ENCODE measurements around the gene CSNK1G2. TPM values are rescaled to one million over a fixed set of nuclear protein-coding genes. Genes with fewer than 3 reads are reported as not detected.

Gene CSNK1G2
- total RNA-seq, 3 donors from 2014 or later, result 31.5 to 76.7 (median 68.2) TPM

- Histone ChIP-seq H3K27ac (no peak overlapping the region), H3K4me3 (no peak overlapping the region), H3K36me3 (peaks cover 5% of the 10 kb centered on the region), H3K9me3 (no peaks in the 10 kb centered on the region), H3K27me3 (no peaks in the 10 kb centered on the region), H3K4me1 (no peaks in the 10 kb centered on the region)
- no peak for DNase-seq (ENCODE audit: low spot score in 2 of 2)
- intact Hi-C loops (cut with DNase I; ENCODE audit: low total_unique reads), result no loop called here
- no peak for TF ChIP-seq CTCF (IDR thresholded peaks at IDR 0.05)
These were observed 38.0 kb downstream of the CSNK1G2 start for GRCh38 chr19:1979017-1979416.

GRCh38 chr19:1979642-1980041, 38.7 kb downstream of the CSNK1G2 start:
- H3K27ac ChIP-seq, result no peak overlapping the region
- H3K36me3 ChIP-seq, result peaks cover 5% of the 10 kb centered on the region

GRCh38 chr19:1980091-1980808, 39.3 kb downstream of the CSNK1G2 start:
- TF ChIP-seq CTCF (IDR thresholded peaks at IDR 0.05) (no peak), POLR2AphosphoS5 (IDR thresholded peaks at IDR 0.05) (no peak), POLR2A (IDR thresholded peaks at IDR 0.05) (no peak)
- peaks cover 5% of the 10 kb centered on the region for H3K36me3 ChIP-seq

More at GRCh38 chr19:1979642-1980041, 38.7 kb downstream of the CSNK1G2 start:
- no peaks in the 10 kb centered on the region for H3K4me1 ChIP-seq
- H3K4me3 ChIP-seq, result no peak overlapping the region
- H3K9me3 ChIP-seq, result no peaks in the 10 kb centered on the region
- no peak for DNase-seq (ENCODE audit: low spot score in 2 of 2)
- H3K27me3 ChIP-seq, result no peaks in the 10 kb centered on the region
- intact Hi-C loops (cut with DNase I; ENCODE audit: low total_unique reads), result no loop called here
- no peak for TF ChIP-seq POLR2AphosphoS5 (IDR thresholded peaks at IDR 0.05)

GRCh38 chr19:1980809-1981181, 39.8 kb downstream of the CSNK1G2 start:
- Histone ChIP-seq H3K4me3 (no peak overlapping the region), H3K9me3 (no peaks in the 10 kb centered on the region), H3K27me3 (no peaks in the 10 kb centered on the region), H3K4me1 (no peaks in the 10 kb centered on the region), H3K36me3 (peaks cover 5% of the 10 kb centered on the region), H3K27ac (no peak overlapping the region)
- DNase-seq (ENCODE audit: low spot score in 2 of 2), result no peak
- TF ChIP-seq CTCF (IDR thresholded peaks at IDR 0.05) (no peak), POLR2AphosphoS5 (IDR thresholded peaks at IDR 0.05) (no peak), POLR2A (IDR thresholded peaks at IDR 0.05) (no peak)
- intact Hi-C loops (cut with DNase I; ENCODE audit: low total_unique reads), result no loop called here

More at GRCh38 chr19:1980091-1980808, 39.3 kb downstream of the CSNK1G2 start:
- Histone ChIP-seq H3K27me3 (no peaks in the 10 kb centered on the region), H3K4me1 (no peaks in the 10 kb centered on the region), H3K27ac (no peak overlapping the region), H3K4me3 (no peak overlapping the region), H3K9me3 (no peaks in the 10 kb centered on the region)
- intact Hi-C loops (cut with DNase I; ENCODE audit: low total_unique reads), result no loop called here
- DNase-seq (ENCODE audit: low spot score in 2 of 2), result no peak

GRCh38 chr19:1981253-1981652, 40.3 kb downstream of the CSNK1G2 start:
- DNase-seq (ENCODE audit: low spot score in 2 of 2), result no peak
- no peak overlapping the region for H3K4me3 ChIP-seq
- no peak overlapping the region for H3K27ac ChIP-seq
- H3K27me3 ChIP-seq, result no peaks in the 10 kb centered on the region
- H3K4me1 ChIP-seq, result no peaks in the 10 kb centered on the region
- H3K9me3 ChIP-seq, result no peaks in the 10 kb centered on the region
- intact Hi-C loops (cut with DNase I; ENCODE audit: low total_unique reads), result no loop called here
- H3K36me3 ChIP-seq, result peaks cover 5% of the 10 kb centered on the region
- TF ChIP-seq POLR2A (IDR thresholded peaks at IDR 0.05) (no peak), POLR2AphosphoS5 (IDR thresholded peaks at IDR 0.05) (no peak), CTCF (IDR thresholded peaks at IDR 0.05) (no peak)
